ENCODE measurements around the gene CCL7.

The CCL7 gene

DNA sequence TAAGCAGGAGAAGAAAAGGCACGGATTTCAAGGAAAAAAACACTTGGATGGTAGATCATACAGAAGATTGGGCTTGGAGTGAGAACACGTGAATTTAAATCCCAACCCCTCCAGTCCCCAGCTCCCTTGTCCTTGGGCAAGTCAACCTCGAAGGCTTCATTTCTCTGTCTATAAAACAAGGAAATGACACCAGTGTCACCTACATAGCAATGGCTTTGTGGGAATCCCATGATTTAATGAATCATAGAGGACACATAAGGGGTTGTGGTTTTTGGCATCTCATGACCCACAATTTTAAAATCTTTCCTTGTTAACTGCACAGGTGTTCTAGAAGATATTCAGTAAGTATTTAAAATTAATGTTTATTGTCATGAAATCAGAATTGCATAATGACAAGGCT, 23.1 kb upstream of the CCL7 start:
- DNase-seq (ENCODE audit: low spot score) = peak; percentile 21

DNA sequence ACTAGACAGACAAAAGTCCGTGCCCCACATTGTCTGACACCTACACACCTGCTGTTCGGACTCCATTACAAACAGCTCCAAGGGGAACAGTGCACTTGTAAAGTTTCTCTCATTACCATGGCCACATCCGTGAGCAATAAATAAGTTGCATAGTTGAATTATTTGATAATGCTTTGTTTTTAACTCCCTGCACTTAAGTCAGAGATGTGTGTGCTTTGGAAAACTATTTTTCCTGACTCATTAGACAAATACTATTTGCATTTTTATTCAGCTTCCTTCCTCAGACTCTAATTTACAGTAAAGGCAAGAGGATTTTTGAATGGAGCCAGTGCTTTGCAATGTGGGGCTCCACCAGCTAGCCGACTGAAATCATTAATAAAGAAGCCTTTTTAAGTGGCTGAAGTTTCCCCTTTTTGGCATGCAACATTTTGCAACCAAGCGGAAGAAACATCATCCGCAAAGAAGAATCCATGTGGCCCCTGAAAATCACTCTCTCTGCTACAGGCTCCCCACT, 21.5 kb upstream of the CCL7 start:
- DNase-seq (ENCODE audit: low spot score) = peak; percentile 3

DNA sequence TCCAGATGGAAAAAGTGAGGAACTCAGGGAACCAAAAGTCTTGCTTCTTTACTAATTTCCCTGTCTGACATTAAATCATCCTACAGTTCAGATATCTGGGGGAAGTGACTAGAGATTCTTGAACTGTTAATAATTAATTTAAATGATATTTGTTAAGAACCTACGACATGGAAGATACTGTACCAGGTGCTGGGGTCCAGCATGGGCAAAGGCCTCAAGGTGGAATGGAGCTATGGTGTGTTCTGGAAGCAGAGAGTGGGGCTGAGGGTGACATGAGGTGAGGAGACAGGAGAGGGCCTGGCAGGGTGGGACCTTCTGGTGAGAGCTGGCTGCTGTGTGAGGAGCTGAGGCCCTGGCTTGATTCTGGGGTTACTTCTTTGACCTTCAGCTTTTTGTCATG, 21.0 kb upstream of the CCL7 start:
- DNase-seq (ENCODE audit: low spot score) = no peak

DNA sequence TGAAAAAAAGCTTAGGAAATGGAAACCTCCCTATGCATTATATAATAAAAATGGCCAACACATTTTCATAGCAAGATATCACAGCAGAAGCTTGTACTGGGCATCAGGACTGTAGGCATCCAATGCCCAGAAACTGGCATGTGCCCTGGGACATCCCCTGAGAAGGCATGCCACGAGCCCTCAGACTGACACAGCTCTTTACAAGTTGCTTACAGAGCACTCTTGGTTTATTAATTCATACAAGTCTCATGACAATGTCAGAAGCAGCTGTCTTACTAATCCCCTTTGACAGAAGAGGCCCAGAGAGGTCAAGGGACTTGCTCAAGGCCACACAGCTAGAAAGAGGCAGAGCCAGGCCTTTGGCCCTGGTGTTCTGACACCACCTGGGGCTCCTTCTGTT, 20.5 kb upstream of the CCL7 start:
- no peak for DNase-seq (ENCODE audit: low spot score)

DNA sequence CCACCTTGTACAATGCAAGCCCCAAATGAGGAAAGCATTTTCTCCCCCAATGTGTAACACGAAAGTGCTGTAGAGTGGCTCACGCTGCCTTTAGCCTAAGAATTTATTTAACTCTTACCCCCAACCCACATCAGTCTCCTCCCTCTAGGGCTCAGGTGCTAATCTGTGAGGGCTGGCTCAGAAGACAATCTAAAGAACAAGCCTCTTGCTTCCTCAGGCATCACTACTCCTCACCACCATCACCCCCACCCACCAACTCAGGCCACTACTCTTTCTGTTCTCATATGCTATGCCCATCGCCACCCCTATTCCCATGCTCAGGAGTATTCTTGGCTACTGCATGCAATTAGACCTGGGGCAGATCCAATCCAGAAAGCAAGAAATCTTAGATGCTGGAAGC, 18.8 kb upstream of the CCL7 start:
- no peak for DNase-seq (ENCODE audit: low spot score)

DNA sequence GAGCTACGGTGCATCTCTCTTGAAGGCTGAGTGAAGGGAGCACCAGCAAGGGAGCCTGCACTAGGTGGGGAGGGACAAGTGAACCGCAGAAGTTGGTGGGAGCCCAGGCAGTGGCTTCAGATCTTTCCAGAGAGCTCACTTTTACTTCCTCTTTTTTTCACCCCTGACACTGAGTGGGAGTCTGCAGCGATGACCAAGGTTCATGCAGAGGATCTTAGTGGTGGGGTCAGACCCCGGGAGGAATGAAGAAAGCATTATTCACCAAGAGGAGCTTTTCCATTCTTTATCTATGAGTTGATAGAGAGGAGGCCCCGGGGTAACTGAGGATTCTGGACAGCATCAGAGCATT, 18.0 kb upstream of the CCL7 start:
- DNase-seq (ENCODE audit: low spot score) = no peak

DNA sequence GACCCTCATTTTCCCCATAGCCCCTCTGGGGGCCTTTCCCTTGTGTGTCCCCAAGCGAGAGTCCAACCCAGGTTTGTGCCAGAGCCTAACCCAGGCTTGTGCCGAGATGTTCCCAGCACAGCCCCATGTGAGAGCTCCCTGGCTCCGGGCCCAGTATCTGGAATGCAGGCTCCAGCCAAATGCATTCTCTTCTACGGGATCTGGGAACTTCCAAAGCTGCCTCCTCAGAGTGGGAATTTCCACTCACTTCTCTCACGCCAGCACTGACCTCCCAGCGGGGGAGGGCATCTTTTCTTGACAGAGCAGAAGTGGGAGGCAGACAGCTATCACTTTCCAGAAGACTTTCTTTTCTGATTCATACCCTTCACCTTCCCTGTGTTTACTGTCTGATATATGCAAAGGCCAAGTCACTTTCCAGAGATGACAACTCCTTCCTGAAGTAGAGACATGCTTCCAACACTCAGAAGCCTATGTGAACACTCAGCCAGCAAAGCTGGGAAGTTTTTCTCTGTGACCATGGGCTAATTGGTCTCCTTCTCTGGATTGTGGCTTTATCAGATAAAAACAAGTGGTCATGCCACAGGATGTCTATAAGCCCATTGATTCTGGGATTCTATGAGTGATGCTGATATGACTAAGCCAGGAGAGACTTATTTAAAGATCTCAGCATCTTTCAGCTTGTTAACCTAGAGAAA, 17.4 kb upstream of the CCL7 start:
- DNase-seq (ENCODE audit: low spot score) = peak; percentile 26

DNA sequence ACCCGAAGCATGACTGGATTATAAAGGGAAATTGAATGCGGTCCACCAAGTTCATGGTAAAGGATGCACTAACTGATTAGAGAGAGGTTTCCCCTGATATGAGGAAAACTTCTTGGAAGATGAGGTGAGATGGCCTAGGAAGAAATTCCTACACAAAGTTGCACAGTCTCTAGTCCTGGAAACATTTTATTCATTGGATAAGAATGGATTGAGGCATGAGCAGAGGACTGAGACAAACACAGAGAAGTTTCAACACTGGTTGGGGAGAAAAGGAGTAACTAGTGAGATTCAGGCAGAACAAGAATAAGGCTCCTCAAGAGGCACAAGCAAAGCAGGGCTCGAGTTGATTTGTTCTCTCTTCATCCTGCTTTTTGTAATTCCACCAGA, 16.9 kb upstream of the CCL7 start:
- DNase-seq (ENCODE audit: low spot score) = no peak

DNA sequence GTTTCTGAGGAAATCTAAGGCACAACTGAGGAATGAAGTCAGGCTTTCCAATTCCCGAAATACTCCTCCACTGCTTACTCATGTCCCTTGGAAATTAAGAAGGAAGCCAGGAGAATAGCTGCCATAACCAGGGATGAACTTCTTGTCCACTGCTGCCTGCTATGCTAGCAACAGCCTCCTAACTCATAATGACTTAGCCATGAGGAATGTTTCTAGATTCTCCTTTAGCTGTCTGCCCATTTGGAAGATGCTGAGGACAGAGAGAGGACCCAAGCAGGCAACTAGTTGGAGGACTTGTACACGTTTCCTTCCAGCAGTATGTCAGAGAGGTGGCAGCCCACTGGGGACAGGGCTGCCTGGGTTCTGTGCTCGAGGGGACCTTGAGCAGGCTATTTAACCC, 15.9 kb upstream of the CCL7 start:
- no peak for DNase-seq (ENCODE audit: low spot score)

DNA sequence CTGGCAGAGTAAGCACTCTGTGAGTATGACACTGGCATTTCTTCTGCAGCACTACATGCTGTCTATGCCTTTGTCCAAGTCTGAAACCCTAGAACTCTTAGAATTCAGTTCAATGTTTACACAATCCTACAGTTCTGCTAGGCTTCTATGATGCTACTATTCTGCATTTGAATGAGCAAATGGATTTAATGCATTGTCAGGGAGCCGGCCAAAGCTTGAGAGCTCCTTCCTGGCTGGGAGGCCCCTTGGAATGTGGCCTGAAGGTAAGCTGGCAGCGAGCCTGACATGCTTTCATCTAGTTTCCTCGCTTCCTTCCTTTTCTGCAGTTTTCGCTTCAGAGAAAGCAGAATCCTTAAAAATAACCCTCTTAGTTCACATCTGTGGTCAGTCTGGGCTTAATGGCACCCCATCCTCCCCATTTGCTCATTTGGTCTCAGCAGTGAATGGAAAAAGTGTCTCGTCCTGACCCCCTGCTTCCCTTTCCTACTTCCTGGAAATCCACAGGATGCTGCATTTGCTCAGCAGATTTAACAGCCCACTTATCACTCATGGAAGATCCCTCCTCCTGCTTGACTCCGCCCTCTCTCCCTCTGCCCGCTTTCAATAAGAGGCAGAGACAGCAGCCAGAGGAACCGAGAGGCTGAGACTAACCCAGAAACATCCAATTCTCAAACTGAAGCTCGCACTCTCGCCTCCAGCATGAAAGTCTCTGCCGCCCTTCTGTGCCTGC, 15.2 kb upstream of the CCL7 start, which contains the start of gene CCL2:
Gene CCL2, plus strand, starts transcription at position 635 of the 730 bp plus-strand sequence. Its CDS starts 65 bp downstream, at position 700.
- DNase-seq (ENCODE audit: low spot score) = peak; percentile 5

DNA sequence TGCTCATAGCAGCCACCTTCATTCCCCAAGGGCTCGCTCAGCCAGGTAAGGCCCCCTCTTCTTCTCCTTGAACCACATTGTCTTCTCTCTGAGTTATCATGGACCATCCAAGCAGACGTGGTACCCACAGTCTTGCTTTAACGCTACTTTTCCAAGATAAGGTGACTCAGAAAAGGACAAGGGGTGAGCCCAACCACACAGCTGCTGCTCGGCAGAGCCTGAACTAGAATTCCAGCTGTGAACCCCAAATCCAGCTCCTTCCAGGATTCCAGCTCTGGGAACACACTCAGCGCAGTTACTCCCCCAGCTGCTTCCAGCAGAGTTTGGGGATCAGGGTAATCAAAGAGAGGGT, 14.7 kb upstream of the CCL7 start:
- DNase-seq (ENCODE audit: low spot score) = no peak

DNA sequence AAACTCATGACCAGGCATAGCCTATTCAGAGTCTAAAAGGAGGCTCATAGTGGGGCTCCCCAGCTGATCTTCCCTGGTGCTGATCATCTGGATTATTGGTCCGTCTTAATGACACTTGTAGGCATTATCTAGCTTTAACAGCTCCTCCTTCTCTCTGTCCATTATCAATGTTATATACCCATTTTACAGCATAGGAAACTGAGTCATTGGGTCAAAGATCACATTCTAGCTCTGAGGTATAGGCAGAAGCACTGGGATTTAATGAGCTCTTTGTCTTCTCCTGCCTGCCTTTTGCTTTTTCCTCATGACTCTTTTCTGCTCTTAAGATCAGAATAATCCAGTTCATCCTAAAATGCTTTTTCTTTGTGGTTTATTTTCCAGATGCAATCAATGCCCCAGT, 14.2 kb upstream of the CCL7 start:
- DNase-seq (ENCODE audit: low spot score) = no peak

DNA sequence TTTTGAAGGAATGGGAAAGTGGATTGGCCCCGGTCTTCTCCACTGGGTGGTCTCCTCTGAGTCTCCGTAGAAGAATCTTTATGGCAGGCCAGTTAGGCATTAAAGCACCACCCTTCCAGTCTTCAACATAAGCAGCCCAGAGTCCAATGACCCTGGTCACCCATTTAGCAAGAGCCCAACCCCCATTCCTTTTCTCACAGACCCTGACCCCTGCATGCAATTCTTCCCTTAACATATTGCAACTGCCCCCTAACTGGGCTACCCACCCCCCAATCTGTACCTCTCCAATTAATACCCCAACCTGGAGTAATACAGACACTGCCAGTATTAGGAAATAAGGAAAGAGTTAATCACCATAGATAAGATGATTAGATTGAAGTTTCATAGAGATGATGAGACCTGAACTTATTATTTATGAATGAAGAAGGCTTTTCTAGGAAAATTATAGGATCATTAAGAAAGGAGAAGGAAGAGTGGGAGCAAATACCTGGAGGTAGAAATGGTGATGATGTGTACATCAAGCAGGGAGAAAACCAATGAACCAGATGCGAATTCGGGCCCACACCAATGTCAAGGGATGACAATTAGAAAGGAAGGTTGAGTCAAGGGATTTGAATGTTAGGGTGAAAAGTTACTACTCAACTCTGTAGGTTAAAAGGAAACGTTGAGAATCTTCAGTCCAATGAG, 12.6 kb upstream of the CCL7 start:
- no peak for DNase-seq (ENCODE audit: low spot score)

DNA sequence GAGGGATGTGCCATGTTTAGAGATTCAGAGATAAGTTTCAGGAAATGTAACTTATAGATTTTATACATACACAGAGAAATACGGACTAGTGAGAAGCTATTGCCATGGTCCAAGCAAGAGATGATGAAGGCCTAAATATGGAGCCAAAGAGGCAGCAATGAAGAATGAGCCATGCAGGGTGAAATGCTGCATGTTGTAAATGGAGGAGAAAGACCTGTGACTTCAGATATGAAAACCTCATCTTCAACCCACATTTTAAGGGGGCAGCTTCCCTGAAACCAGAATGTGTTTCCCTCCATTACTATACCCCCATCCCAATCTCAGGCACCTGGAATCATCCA, 12.1 kb upstream of the CCL7 start:
- no peak for DNase-seq (ENCODE audit: low spot score)

DNA sequence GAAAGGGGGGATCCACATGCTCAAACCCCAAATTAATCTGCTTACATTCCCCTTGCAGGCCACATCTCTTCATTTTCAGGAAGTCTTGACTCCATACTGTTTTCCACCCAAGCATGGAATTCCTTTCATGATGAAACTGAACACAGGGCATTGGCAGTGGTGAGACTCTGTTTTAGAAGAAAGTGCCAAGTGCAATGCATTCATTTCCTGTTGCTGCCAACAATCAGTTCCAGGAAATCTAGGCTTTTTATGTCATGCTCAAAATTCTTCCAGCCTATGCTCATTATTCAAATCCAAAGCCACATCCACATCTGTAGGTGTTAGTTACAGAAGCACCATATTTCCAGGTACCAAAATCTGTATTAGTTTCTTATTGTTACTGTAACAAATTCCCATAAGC, 10.9 kb upstream of the CCL7 start:
- no peak for DNase-seq (ENCODE audit: low spot score)

DNA sequence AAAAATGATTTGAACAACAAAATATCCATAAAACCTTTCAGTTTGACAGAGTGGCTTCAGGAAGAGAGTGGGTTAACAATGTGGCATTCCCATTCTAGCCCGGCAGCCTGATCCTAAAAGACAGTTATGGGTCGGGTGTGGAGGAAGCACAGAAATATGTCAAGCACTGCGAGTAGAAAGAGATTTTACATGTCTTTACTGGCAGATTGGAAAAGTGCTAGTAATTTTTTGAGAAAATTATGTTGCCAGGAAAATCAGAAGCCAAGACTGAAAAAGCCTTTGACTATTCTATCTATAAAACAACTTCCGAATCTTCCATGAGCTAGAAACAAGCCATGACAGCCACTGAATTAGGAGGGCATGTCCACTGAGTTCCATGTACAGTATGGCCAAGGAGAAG, 9.2 kb upstream of the CCL7 start:
- DNase-seq (ENCODE audit: low spot score) = no peak

DNA sequence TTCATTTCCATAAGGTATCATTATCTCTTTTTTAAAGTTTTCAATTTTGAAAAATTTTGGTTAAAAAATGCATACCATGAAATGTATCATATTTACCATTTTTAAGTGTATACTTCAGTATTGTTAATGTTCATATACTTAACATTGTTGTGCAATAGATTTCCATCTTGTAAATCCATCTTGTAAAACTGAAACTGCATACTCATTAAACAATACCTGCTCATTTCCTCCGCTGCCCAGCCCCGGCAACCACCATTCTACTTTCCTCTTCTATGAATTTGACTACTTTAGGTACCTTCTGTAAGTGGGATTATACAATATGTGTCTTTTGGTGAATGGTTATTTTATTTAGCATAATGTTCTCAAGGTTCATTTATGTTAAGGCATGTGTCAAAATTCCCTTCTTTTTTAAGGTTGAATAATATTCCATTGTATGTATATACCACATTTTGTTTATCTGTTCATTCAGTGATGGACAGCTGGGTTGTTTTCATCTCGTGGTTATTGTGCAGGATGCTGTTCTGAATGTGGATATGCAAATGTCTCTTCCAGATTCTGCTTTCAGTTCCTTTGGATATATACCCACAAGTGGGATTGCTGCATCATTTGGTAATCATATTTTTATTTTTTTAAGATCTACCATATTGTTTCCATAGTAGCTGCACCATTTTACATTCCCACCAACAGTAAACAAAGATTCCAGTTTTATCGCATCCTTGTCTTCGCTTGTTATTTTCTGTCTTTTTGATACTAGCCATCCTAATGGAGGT, 8.3 kb upstream of the CCL7 start:
- no peak for DNase-seq (ENCODE audit: low spot score)

DNA sequence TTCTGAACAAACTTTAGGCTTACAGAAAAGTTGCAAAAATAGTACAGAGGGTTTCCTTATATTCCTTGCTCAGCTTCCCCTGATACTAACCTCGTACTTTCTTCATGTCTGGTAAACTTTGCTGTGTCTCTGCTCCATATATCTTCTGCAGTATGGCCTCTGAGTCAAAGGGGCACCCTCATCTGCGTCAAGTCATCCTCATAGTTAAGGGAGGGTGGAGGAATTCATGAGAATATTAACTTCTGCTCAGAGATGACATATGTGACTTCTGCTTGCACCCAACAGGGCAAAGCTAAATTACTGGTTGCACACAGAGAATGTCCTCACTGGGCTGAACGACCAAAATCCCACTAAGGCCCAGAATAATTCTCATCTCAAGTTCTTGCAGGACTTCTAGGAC, 4.3 kb upstream of the CCL7 start:
- no peak for DNase-seq (ENCODE audit: low spot score)

DNA sequence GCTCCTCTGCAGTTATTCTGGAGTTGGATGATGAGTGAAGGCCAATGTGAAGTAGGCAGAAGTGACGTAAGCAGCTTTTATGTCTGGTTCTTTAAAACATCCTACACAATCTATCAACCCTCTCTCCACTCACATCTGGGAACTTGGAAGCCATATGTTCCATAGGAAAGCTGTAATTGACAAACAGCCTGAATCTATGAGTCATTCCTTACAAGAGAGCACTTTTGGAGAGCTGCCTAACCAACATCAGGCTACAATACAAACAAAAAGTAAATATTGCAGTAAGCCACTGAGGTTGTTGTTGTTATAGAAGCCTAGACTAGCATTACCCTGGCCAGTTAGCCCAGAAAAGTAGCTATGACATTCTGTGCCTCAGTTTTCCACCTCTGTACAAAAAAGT, 5.9 kb downstream of the CCL7 start:
- peak; percentile 33 for DNase-seq (ENCODE audit: low spot score)

DNA sequence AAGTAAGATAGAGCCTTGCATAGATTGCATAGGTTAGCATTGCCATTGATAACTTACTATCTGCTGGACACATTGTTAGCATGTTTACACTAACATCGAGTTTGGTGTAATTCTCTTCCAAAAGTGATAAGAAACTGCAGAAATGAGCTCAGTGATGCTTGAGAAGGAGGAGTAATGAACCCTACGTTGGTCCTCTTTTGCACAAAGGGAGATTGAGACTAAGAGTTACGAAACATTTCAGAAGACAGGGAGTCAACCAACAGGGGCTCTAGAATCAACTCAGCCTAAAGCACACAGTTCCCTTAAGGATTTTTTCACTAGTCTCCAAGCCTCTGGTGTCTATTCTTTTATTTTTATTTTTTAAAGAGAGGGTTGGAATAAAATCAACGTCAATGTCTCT, 6.8 kb downstream of the CCL7 start:
- DNase-seq (ENCODE audit: low spot score) = no peak

DNA sequence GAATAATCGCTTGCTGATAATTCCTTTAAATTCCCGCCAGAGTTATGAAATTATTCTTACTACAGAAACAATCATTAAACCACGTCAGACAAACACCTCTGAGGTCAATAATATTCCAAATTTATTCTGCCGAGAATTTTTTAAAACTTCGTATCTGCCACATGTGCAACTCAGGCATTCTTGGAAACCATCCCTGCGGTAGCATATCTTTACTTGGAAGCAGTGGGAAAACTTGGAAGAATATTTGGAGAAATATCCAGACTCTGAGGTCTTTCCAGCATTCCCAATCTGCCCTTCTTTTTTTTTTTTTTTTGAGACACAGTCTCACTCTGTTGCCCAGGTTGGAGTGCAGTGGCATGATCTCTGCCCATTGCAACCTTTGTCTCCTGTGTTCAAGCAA, 13.6 kb downstream of the CCL7 start:
- no peak for DNase-seq (ENCODE audit: low spot score)

DNA sequence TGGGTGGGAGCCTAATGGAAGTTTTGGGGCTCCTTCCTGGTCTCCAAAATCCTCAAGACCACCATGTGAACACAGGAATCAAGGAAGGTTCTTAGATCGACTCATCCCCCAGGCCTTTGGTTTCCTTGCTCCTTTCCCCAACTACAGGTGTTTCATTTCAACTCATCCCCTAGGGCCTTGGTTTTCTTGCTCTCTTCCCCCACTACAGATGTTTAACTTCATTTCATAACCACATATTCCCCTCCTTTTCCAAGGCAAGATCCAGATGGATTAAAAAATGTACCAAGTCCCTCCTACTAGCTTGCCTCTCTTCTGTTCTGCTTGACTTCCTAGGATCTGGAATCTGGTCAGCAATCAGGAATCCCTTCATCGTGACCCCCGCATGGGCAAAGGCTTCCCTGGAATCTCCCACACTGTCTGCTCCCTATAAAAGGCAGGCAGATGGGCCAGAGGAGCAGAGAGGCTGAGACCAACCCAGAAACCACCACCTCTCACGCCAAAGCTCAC, 15.3 kb downstream of the CCL7 start, which contains the start of gene CCL11:
Gene CCL11, plus strand, starts transcription at position 457 of the 507 bp plus-strand sequence. CDS start 67 bp downstream, outside the sequence.
- DNase-seq (ENCODE audit: low spot score) = no peak

Measured in SW480 (cell line).